K562 (cell line): ENCODE results near the gene ISYNA1. TPM values are rescaled to one million over a fixed set of nuclear protein-coding genes. Genes with fewer than 3 reads are reported as not detected.
A peak's percentile ranks its signal among the peaks of the same experiment; 100 is the strongest.

Experiments used
- BACH1 ChIP-seq: fragments of 200-800 bp; sonication (Bioruptor generic); IDR thresholded peaks from 2 replicates; pipeline ENCODE4 v1.6.1; 2016; ENCODE audit warnings: missing genetic modification characterization, missing compliant biosample characterization
- CAMTA2 ChIP-seq: fragments of 250-450 bp; sonication (Bioruptor Pico); conservative IDR thresholded peaks from 2 replicates; pipeline ENCODE4 v1.5.1; 2022
- CEBPB ChIP-seq: fragments of 450-650 bp; IDR thresholded peaks from 2 replicates; pipeline ENCODE4 v1.6.1; 2016; ENCODE audit warnings: missing genetic modification characterization, missing compliant biosample characterization
- CREBBP ChIP-seq: IDR thresholded peaks from one replicate; pipeline ENCODE4 v1.6.1; 2012; ENCODE audit warnings: low read depth, mild to moderate bottlenecking, control low read depth, inconsistent platforms, low read length
- FOXJ2 ChIP-seq: fragments of 200-800 bp; sonication (Bioruptor generic); IDR thresholded peaks from 2 replicates; pipeline ENCODE4 v1.6.1; 2016; ENCODE audit warnings: missing genetic modification characterization, missing compliant biosample characterization
- HDAC6 ChIP-seq: IDR thresholded peaks from 2 replicates; pipeline ENCODE4 v1.6.1; 2012; ENCODE audit warnings: low read depth, mild to moderate bottlenecking, control low read depth, inconsistent platforms, low read length, moderate library complexity
- KDM4B ChIP-seq, 2 experiments: fragments of 450-650 bp in 1 of 2; sonication (generic) in 1 of 2; IDR thresholded peaks; 2 replicates each; pipeline ENCODE4 v1.6.1; 2016 to 2017; ENCODE audit warnings: borderline replicate concordance in 2 of 2, antibody characterized with exemption in 1 of 2, low read depth in 1 of 2, mild to moderate bottlenecking in 1 of 2
- NFATC3 ChIP-seq: fragments of 450-650 bp; IDR thresholded peaks from 2 replicates; pipeline ENCODE4 v1.6.1; 2017; ENCODE audit warnings: mild to moderate bottlenecking
- NR4A1 ChIP-seq, 2 experiments: fragments of 250-450 bp in 1 of 2; fragments of 450-650 bp in 1 of 2; sonication (Bioruptor Pico) in 1 of 2; IDR thresholded peaks; 2 replicates each; pipeline versions ENCODE4 v1.4.0 to v1.6.1; 2016 to 2020; ENCODE audit warnings: mild to moderate bottlenecking in 2 of 2, missing compliant biosample characterization in 1 of 2, missing genetic modification characterization in 1 of 2, moderate library complexity in 1 of 2
- NUFIP1 ChIP-seq: fragments of 450-650 bp; IDR thresholded peaks from 2 replicates; pipeline ENCODE4 v1.6.1; 2018; ENCODE audit not compliant: partially characterized antibody
- PCBP1 ChIP-seq: fragments of 200-400 bp; formaldehyde crosslinking; IDR thresholded peaks from 2 replicates; pipeline ENCODE4 v1.6.1; 2018; ENCODE audit warnings: mild to moderate bottlenecking, low read depth, low read length; ENCODE audit not compliant: poor library complexity, severe bottlenecking
- PTBP1 ChIP-seq: fragments of 200-400 bp; formaldehyde crosslinking; IDR thresholded peaks from 2 replicates; pipeline ENCODE4 v1.6.1; 2017; ENCODE audit warnings: low read depth, low read length
- SIN3A ChIP-seq, 2 experiments: fragments of 150-350 bp in 1 of 2; IDR thresholded peaks; 2 replicates each; pipeline ENCODE4 v1.6.1; 2011 to 2016; ENCODE audit warnings: borderline replicate concordance in 2 of 2, low read depth in 2 of 2, low read length in 2 of 2, mild to moderate bottlenecking in 2 of 2, moderate library complexity in 2 of 2; ENCODE audit not compliant: control insufficient read depth in 1 of 2
- SMARCA5 ChIP-seq: fragments of 450-650 bp; IDR thresholded peaks from 2 replicates; pipeline ENCODE4 v1.6.1; 2016
- SREBF2 ChIP-seq: sonication (generic); formaldehyde crosslinking; IDR thresholded peaks from 2 replicates; pipeline ENCODE4 v1.4.0; 2020; ENCODE audit warnings: mild to moderate bottlenecking, missing genetic modification reagents
- SRSF1 ChIP-seq: fragments of 200-400 bp; formaldehyde crosslinking; IDR thresholded peaks from 2 replicates; pipeline ENCODE4 v1.6.1; 2017; ENCODE audit warnings: mild to moderate bottlenecking, low read depth, low read length, moderate library complexity
- TFAM ChIP-seq: fragments of 250-450 bp; sonication (Bioruptor Pico); conservative IDR thresholded peaks from 2 replicates; pipeline ENCODE4 v1.5.0; 2021; ENCODE audit warnings: mild to moderate bottlenecking, moderate library complexity
- ZFP36 ChIP-seq: fragments of 150-350 bp; IDR thresholded peaks from 2 replicates; pipeline ENCODE4 v1.6.1; 2018; ENCODE audit warnings: low read length, low read depth; ENCODE audit not compliant: partially characterized antibody
- ZKSCAN8 ChIP-seq: fragments of 200-800 bp; sonication (Bioruptor generic); IDR thresholded peaks from 2 replicates; pipeline ENCODE4 v1.6.1; 2016; ENCODE audit warnings: missing genetic modification characterization, missing compliant biosample characterization
- ZNF121 ChIP-seq: sonication (generic); formaldehyde crosslinking; conservative IDR thresholded peaks from 2 replicates; pipeline ENCODE4 v1.8.0; 2022; ENCODE audit warnings: missing genetic modification reagents
- ZNF212 ChIP-seq: fragments of 450-650 bp; formaldehyde crosslinking; IDR thresholded peaks from 2 replicates; pipeline ENCODE4 v1.4.0; 2020; ENCODE audit warnings: mild to moderate bottlenecking
- ZNF316 ChIP-seq: fragments of 450-650 bp; IDR thresholded peaks from 2 replicates; pipeline ENCODE4 v1.6.1; 2016
- ZNF583 ChIP-seq: fragments of 250-450 bp; sonication (Bioruptor Pico); IDR thresholded peaks from 2 replicates; pipeline ENCODE4 v1.4.0; 2020
- polyA plus RNA-seq, 8 experiments: library from polyadenylated mRNA; depleted of rRNA in 4 of 8; stranded (reverse) in 5 of 8; unstranded in 3 of 8; fragments of >200 nt; fragmentation: Nextera tagmentation in 2 of 8; fragmentation: Illumina TruSeq in 1 of 8; extraction: Ambion mirVana in 2 of 8; extraction: Trizol in 1 of 8; gene quantifications; 2 replicates each; pipeline versions ENCODE4 v1.2.1 to v1.2.3, GENCODE V29; 2011 to 2014; ENCODE audit warnings: inconsistent platforms in 1 of 8, missing spikeins in 1 of 8
- total RNA-seq, 7 experiments: library from RNA; depleted of rRNA in 6 of 7; stranded (reverse); fragments of >200 nt in 6 of 7; fragmentation: Illumina TruSeq in 2 of 7; extraction: Trizol in 2 of 7; gene quantifications; 2 replicates each; pipeline versions ENCODE4 v1.2.1 to v1.2.3, GENCODE V29; 2011 to 2021; ENCODE audit warnings: low replicate concordance in 1 of 7
- TF ChIP-seq, protein P1 (sequence below): fragments of 250-450 bp; sonication (Bioruptor Pico); IDR thresholded peaks from 2 replicates; pipeline ENCODE4 v1.4.0; 2020; ENCODE audit warnings: mild to moderate bottlenecking, moderate library complexity
- TF ChIP-seq, protein P2 (sequence below): fragments of 450-650 bp; IDR thresholded peaks from one replicate; pipeline ENCODE4 v1.6.1; 2018; ENCODE audit warnings: mild to moderate bottlenecking, moderate library complexity; ENCODE audit not compliant: partially characterized antibody
- TF ChIP-seq, protein P3 (sequence below): fragments of 250-450 bp; sonication (Bioruptor Pico); IDR thresholded peaks from 2 replicates; pipeline ENCODE4 v1.4.0; 2020; ENCODE audit warnings: mild to moderate bottlenecking, moderate library complexity, borderline replicate concordance

Gene ISYNA1
- total and polyA plus RNA-seq, 9 of the 15 experiments (the other 6 are each of a cell fraction or from before 2014, with no cell fraction given), result 21.8 to 460 (median 93.2) TPM

DNA sequence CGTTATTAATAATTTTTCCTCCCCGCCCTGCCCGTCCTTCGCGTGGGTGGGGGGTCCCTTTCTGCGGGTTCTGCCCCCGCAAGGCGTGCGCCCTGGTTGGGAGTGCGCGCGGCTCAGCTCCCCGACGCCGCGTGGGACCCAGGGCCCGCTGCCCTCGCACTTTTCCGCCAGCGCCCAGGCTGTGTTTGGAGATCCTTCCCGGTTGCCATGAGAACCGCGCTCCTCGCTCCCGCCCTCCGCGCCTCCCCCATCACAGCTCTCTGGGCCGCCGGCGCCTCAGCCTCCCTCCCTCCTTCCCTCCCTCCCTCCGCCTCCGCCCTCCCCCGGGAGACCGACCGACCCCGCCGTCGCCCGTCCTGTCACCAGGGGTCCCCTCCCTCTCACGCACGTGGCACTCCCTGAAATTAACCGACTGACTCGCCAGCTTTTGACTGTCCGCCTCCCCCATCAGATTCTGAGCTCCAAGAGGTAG, 21.1 kb downstream of the ISYNA1 start (continued):
- TF ChIP-seq, protein P1, sequence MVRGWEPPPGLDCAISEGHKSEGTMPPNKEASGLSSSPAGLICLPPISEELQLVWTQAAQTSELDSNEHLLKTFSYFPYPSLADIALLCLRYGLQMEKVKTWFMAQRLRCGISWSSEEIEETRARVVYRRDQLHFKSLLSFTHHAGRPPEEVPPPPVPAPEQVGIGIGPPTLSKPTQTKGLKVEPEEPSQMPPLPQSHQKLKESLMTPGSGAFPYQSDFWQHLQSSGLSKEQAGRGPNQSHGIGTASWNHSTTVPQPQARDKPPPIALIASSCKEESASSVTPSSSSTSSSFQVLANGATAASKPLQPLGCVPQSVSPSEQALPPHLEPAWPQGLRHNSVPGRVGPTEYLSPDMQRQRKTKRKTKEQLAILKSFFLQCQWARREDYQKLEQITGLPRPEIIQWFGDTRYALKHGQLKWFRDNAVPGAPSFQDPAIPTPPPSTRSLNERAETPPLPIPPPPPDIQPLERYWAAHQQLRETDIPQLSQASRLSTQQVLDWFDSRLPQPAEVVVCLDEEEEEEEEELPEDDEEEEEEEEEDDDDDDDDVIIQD, result no peak
- no peak for TF ChIP-seq NUFIP1
- TF ChIP-seq SMARCA5, result no peak
- peak; percentile 10; the same call in 1 of the 2 replicates for TF ChIP-seq PTBP1
- peak; percentile 75 for TF ChIP-seq PCBP1
- TF ChIP-seq ZNF212 (CRISPR knock-in tag), result no peak
- no peak for TF ChIP-seq NFATC3
- no peak; a peak in 1 of 4 replicates for TF ChIP-seq KDM4B (IDR thresholded peaks at IDR 0.05; ENCODE audit: borderline replicate concordance in 2 of 2, low read depth in 1 of 2)
- no peak for TF ChIP-seq CEBPB (tag)
- no peak for TF ChIP-seq ZNF583 (CRISPR knock-in tag)
- TF ChIP-seq FOXJ2 (tag), result peak; percentile 98
- peak; percentile 39 to 74; a peak in 2 of 4 replicates for TF ChIP-seq SIN3A (IDR thresholded peaks at IDR 0.05; ENCODE audit: borderline replicate concordance in 2 of 2, control insufficient read depth in 1 of 2, low read depth in 2 of 2, low read length in 2 of 2)
- TF ChIP-seq HDAC6, result no peak
- TF ChIP-seq TFAM, result no peak
- TF ChIP-seq SRSF1, result no peak
- no peak for TF ChIP-seq NR4A1 (CRISPR knock-in tag; IDR thresholded peaks at IDR 0.05)
- no peak for TF ChIP-seq NR4A1 (tag; IDR thresholded peaks at IDR 0.05)
- no peak for TF ChIP-seq BACH1 (tag)
- TF ChIP-seq ZNF316, result no peak
- no peak for TF ChIP-seq CREBBP
- TF ChIP-seq ZNF121 (CRISPR knock-in tag), result no peak
- TF ChIP-seq CAMTA2, result no peak
- TF ChIP-seq ZFP36, result no peak
- TF ChIP-seq ZKSCAN8 (CRISPR knock-in tag), result no peak
- TF ChIP-seq SREBF2, result no peak
- TF ChIP-seq, protein P2, sequence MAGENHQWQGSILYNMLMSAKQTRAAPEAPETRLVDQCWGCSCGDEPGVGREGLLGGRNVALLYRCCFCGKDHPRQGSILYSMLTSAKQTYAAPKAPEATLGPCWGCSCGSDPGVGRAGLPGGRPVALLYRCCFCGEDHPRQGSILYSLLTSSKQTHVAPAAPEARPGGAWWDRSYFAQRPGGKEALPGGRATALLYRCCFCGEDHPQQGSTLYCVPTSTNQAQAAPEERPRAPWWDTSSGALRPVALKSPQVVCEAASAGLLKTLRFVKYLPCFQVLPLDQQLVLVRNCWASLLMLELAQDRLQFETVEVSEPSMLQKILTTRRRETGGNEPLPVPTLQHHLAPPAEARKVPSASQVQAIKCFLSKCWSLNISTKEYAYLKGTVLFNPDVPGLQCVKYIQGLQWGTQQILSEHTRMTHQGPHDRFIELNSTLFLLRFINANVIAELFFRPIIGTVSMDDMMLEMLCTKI, result no peak
- TF ChIP-seq, protein P3, sequence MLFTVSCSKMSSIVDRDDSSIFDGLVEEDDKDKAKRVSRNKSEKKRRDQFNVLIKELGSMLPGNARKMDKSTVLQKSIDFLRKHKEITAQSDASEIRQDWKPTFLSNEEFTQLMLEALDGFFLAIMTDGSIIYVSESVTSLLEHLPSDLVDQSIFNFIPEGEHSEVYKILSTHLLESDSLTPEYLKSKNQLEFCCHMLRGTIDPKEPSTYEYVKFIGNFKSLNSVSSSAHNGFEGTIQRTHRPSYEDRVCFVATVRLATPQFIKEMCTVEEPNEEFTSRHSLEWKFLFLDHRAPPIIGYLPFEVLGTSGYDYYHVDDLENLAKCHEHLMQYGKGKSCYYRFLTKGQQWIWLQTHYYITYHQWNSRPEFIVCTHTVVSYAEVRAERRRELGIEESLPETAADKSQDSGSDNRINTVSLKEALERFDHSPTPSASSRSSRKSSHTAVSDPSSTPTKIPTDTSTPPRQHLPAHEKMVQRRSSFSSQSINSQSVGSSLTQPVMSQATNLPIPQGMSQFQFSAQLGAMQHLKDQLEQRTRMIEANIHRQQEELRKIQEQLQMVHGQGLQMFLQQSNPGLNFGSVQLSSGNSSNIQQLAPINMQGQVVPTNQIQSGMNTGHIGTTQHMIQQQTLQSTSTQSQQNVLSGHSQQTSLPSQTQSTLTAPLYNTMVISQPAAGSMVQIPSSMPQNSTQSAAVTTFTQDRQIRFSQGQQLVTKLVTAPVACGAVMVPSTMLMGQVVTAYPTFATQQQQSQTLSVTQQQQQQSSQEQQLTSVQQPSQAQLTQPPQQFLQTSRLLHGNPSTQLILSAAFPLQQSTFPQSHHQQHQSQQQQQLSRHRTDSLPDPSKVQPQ, result no peak
